Transverse colon (tissue), 4 donors: Measurements from ENCODE around the gene SP6. TPM values are rescaled to one million over a fixed set of nuclear protein-coding genes. Genes with fewer than 3 reads are reported as not detected.

ENCODE experiments used
- DNase-seq: peaks from one replicate; pipeline ENCODE4 v3.0.0-alpha.2; 2019
- H3K27ac ChIP-seq, 4 donors: fragments of 200-600 bp; sonication (generic); 2 replicates each; pipeline ENCODE4 v1.5.1; 2016 to 2018; ENCODE audit warnings: inconsistent platforms in 4 of 4
- H3K27me3 ChIP-seq: fragments of 200-600 bp; sonication (generic); 2 replicates; pipeline ENCODE4 v1.5.1; 2017; ENCODE audit warnings: inconsistent platforms
- H3K36me3 ChIP-seq, 4 donors: fragments of 200-600 bp; sonication (generic); 2 replicates each; pipeline ENCODE4 v1.5.1; 2017 to 2019; ENCODE audit warnings: inconsistent platforms in 4 of 4
- H3K4me1 ChIP-seq, 4 donors: fragments of 200-600 bp; sonication (generic); 2 replicates each; pipeline ENCODE4 v1.5.1; 2017 to 2020; ENCODE audit warnings: inconsistent platforms in 4 of 4
- H3K4me3 ChIP-seq, 4 donors: fragments of 200-600 bp; sonication (generic); 1 replicate in 1 of 4; 2 replicates in 3 of 4; pipeline versions ENCODE4 v1.5.1 to v1.6.1; 2017 to 2019; ENCODE audit warnings: inconsistent platforms in 4 of 4
- H3K9me3 ChIP-seq, 2 donors: fragments of 200-600 bp; sonication (generic); 2 replicates each; pipeline ENCODE4 v1.5.1; 2017 to 2019; ENCODE audit warnings: inconsistent platforms in 2 of 2
- CTCF ChIP-seq, 5 experiments: fragments of 200-600 bp in 3 of 5; fragments of 450-650 bp in 2 of 5; sonication (generic) in 3 of 5; IDR thresholded peaks; 1 replicate in 2 of 5; 2 replicates in 3 of 5; pipeline ENCODE4 v1.5.1; 2016 to 2017; ENCODE audit warnings: antibody characterized with exemption in 5 of 5, inconsistent platforms in 3 of 5, mild to moderate bottlenecking in 2 of 5, moderate library complexity in 1 of 5
- EP300 ChIP-seq: sonication (generic); formaldehyde crosslinking; IDR thresholded peaks from one replicate; pipeline ENCODE4 v1.6.1; 2017; ENCODE audit warnings: antibody characterized with exemption, low read depth
- POLR2A ChIP-seq: fragments of 450-650 bp; IDR thresholded peaks from one replicate; pipeline ENCODE4 v1.6.1; 2016; ENCODE audit warnings: antibody characterized with exemption, mild to moderate bottlenecking, moderate library complexity
- POLR2AphosphoS5 ChIP-seq, 3 donors: sonication (generic); formaldehyde crosslinking; IDR thresholded peaks; one replicate each; pipeline ENCODE4 v1.6.1; 2016; ENCODE audit warnings: antibody characterized with exemption in 3 of 3
- WGBS, 2 donors: methylation state at CpG; one replicate each; pipeline ENCODE4 v1.1.5; 2018; ENCODE audit warnings: low coverage in 1 of 2; 5-methylcytosine and 5-hydroxymethylcytosine counted together
- in situ Hi-C, 4 donors: fragments of 200-750 bp; cut with MboI; loops; one replicate each; pipeline versions ENCODE4 v1.15.0 to v1.15.1; 2017; ENCODE audit warnings: low sequenced_read_pairs in 3 of 4, low pct_ligation_motif_present in 1 of 4, low pct_unique_long_range_greater_than_20kb in 1 of 4
- intact Hi-C: fragments of 100-400 bp; cut with DNase I; formaldehyde crosslinking; loops from one replicate; pipeline ENCODE4 v1.15.1; 2023; ENCODE audit warnings: low total_unique reads
- total RNA-seq, 4 donors: library from RNA; depleted of rRNA; stranded (reverse); fragments of >200 nt; gene quantifications; one replicate each; pipeline ENCODE4 v1.1.0, GENCODE V29; 2016

Gene SP6
- total RNA-seq, 4 donors from 2014 or later, result 0.40 to 5.9 (median 4.9) TPM

GRCh38 chr17:47808036-47808829, 42.7 kb downstream of the SP6 start:
- Histone ChIP-seq H3K27me3 (no peaks in the 10 kb centered on the region), H3K9me3 (no peaks in the 10 kb centered on the region), H3K4me1 (peaks cover 0 to 26% (median 21%) of the 10 kb centered on the region in 4 donors), H3K36me3 (peaks cover 0 to 25% (median 11%) of the 10 kb centered on the region in 4 donors), H3K27ac (no peak overlapping the region), H3K4me3 (no peak overlapping the region)
- intact Hi-C loops (no loop called here), in situ Hi-C loops (no loop called here)
- DNase-seq, result no peak
- 92 to 100% methylated on average over 1 to 20 of the region's 20 CpGs for WGBS, 2 donors
- TF ChIP-seq POLR2A (no peak), EP300 (no peak)

GRCh38 chr17:47807421-47807820, 43.5 kb downstream of the SP6 start:
- DNase-seq, result no peak
- no peak for TF ChIP-seq CTCF (IDR thresholded peaks at IDR 0.05)
- TF ChIP-seq POLR2A, result no peak
- TF ChIP-seq POLR2AphosphoS5 (IDR thresholded peaks at IDR 0.05), result no peak
- no peak for TF ChIP-seq EP300
- intact Hi-C loops, result no loop called here

GRCh38 chr17:47806913-47807255, 44.1 kb downstream of the SP6 start:
- H3K4me1 ChIP-seq, result peaks cover 0 to 22% (median 20%) of the 10 kb centered on the region in 4 donors
- H3K9me3 ChIP-seq, result no peaks in the 10 kb centered on the region
- intact Hi-C loops (no loop called here), in situ Hi-C loops (no loop called here)
- peaks cover 0 to 25% (median 11%) of the 10 kb centered on the region in 4 donors for H3K36me3 ChIP-seq
- H3K4me3 ChIP-seq, result no peak overlapping the region
- DNase-seq, result no peak
- TF ChIP-seq CTCF (IDR thresholded peaks at IDR 0.05) (no peak), POLR2A (no peak), POLR2AphosphoS5 (IDR thresholded peaks at IDR 0.05) (no peak), EP300 (no peak)
- no peaks in the 10 kb centered on the region for H3K27me3 ChIP-seq
- H3K27ac ChIP-seq, result no peak overlapping the region
- 93 to 98% methylated on average over 7 to 9 of the region's 9 CpGs for WGBS, 2 donors

More at GRCh38 chr17:47807421-47807820, 43.5 kb downstream of the SP6 start:
- peaks cover 0 to 25% (median 11%) of the 10 kb centered on the region in 4 donors for H3K36me3 ChIP-seq
- 83 to 86% methylated on average over 4 to 11 of the region's 11 CpGs for WGBS, 2 donors
- in situ Hi-C loops, result no loop called here
- H3K4me3 ChIP-seq, result no peak overlapping the region
- H3K27me3 ChIP-seq, result no peaks in the 10 kb centered on the region
- no peaks in the 10 kb centered on the region for H3K9me3 ChIP-seq
- no peak overlapping the region for H3K27ac ChIP-seq
- peaks cover 0 to 26% (median 21%) of the 10 kb centered on the region in 4 donors for H3K4me1 ChIP-seq

- no peak overlapping the region for H3K27ac ChIP-seq
- TF ChIP-seq POLR2AphosphoS5 (IDR thresholded peaks at IDR 0.05), result no peak
- no peak for TF ChIP-seq POLR2A
- TF ChIP-seq CTCF (IDR thresholded peaks at IDR 0.05), result no peak
- TF ChIP-seq EP300, result no peak
- no peak for DNase-seq
- WGBS, 2 donors, result 90 to 97% methylated on average over 5 to 15 of the region's 16 CpGs
- no peak overlapping the region for H3K4me3 ChIP-seq
- peaks cover 0 to 19% (median 15%) of the 10 kb centered on the region in 4 donors for H3K4me1 ChIP-seq
- intact Hi-C loops, result no loop called here
- no peaks in the 10 kb centered on the region for H3K9me3 ChIP-seq
- no peaks in the 10 kb centered on the region for H3K27me3 ChIP-seq
- in situ Hi-C loops, result no loop called here
- peaks cover 0 to 25% (median 11%) of the 10 kb centered on the region in 4 donors for H3K36me3 ChIP-seq
Observed at GRCh38 chr17:47806026-47806912, 44.7 kb downstream of the SP6 start.
